Body of pancreas (tissue), 4 donors: ENCODE data around the gene TAS2R39. TPM values are rescaled to one million over a fixed set of nuclear protein-coding genes. Genes with fewer than 3 reads are reported as not detected.
"Not testable (repeated sequence)": the region's sequence is repeated elsewhere in the genome, so short reads cannot be mapped to it uniquely, and the experiment has no call there.

Source experiments
- ATAC-seq: fragments of 150-250 bp; one replicate; pipeline ENCODE4 v1.9.1; 2016
- DNase-seq, 4 donors: peaks; one replicate each; pipeline ENCODE4 v3.0.0-alpha.2; 2019
- H3K27ac ChIP-seq, 4 donors: fragments of 200-600 bp; sonication (generic); 1 replicate in 3 of 4; 2 replicates in 1 of 4; pipeline versions ENCODE4 v1.5.1 to v1.6.1; 2016 to 2019; ENCODE audit warnings: mild to moderate bottlenecking in 1 of 4, mixed read lengths in 1 of 4, moderate library complexity in 1 of 4
- H3K27me3 ChIP-seq, 2 donors: fragments of 200-600 bp; sonication (generic); one replicate each; pipeline ENCODE4 v1.6.0; 2016; ENCODE audit warnings: mild to moderate bottlenecking in 1 of 2
- H3K36me3 ChIP-seq, 2 donors: fragments of 200-600 bp; sonication (generic); replicated peaks in 1 of 2; 2 replicates each; pipeline ENCODE4 v1.5.1; 2016; ENCODE audit warnings: low read depth in 2 of 2; ENCODE audit not compliant: insufficient read depth in 1 of 2
- H3K4me1 ChIP-seq: fragments of 200-600 bp; sonication (generic); one replicate; pipeline ENCODE4 v1.6.0; 2016
- H3K4me3 ChIP-seq, 2 donors: fragments of 200-600 bp; sonication (generic); 1 replicate in 1 of 2; 2 replicates in 1 of 2; pipeline ENCODE4 v1.5.1; 2016 to 2019
- H3K9me3 ChIP-seq, 3 donors: fragments of 200-600 bp; sonication (generic); 1 replicate in 2 of 3; 2 replicates in 1 of 3; pipeline ENCODE4 v1.5.1; 2016
- POLR2A ChIP-seq, 3 donors: fragments of 450-650 bp; IDR thresholded peaks; one replicate each; pipeline ENCODE4 v1.6.1; 2016; ENCODE audit warnings: antibody characterized with exemption in 3 of 3, mild to moderate bottlenecking in 2 of 3
- WGBS, 2 donors: methylation state at CpG; one replicate each; pipeline ENCODE4 v1.1.5; 2017; 5-methylcytosine and 5-hydroxymethylcytosine counted together
- intact Hi-C: fragments of 100-400 bp; cut with DNase I; formaldehyde crosslinking; loops from one replicate; pipeline ENCODE4 v1.15.1; 2023
- total RNA-seq, 2 donors: library from RNA; depleted of rRNA; stranded (reverse); fragments of >200 nt; gene quantifications; one replicate each; pipeline ENCODE4 v1.1.0, GENCODE V29; 2016
- TF ChIP-seq, protein P1 (sequence below), 7 experiments: fragments of 450-650 bp in 4 of 7; fragments of 200-600 bp in 3 of 7; sonication (generic) in 3 of 7; IDR thresholded peaks; one replicate each; pipeline ENCODE4 v1.5.1; 2016 to 2019; ENCODE audit warnings: antibody characterized with exemption in 7 of 7

Gene TAS2R39
- total RNA-seq, 2 donors from 2014 or later: not detected

DNA sequence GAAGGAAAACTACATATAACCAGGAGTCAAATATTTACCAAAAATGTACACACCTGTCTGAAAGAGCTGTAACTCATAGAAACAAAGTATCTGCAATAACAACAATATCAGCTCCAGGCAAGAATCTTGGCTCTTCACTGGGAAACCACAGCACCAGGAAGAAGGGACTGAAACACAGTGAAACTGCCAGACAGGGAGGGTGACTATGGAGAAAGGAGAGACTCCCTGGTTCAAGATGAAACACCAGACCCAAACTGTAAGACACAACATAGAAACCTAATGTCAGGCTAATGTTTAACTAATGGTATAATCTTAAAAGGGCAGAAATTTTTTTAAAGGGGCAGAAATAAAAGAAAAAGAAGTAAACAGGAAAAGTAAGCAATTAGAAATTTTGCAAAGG, 11.5 kb upstream of the TAS2R39 start:
- DNase-seq (peak in 1 of 4 donors; percentile 7), ATAC-seq (peak; percentile 47)
- Histone ChIP-seq H3K4me3 (no peak overlapping the region), H3K9me3 (no peaks in the 10 kb centered on the region), H3K27me3 (no peaks in the 10 kb centered on the region), H3K27ac (peak overlapping the region in 1 of 4 donors; percentile 39), H3K4me1 (peaks cover 17% of the 10 kb centered on the region), H3K36me3 (no peaks in the 10 kb centered on the region)
- intact Hi-C loops: no loop called here
- TF ChIP-seq, protein P1, sequence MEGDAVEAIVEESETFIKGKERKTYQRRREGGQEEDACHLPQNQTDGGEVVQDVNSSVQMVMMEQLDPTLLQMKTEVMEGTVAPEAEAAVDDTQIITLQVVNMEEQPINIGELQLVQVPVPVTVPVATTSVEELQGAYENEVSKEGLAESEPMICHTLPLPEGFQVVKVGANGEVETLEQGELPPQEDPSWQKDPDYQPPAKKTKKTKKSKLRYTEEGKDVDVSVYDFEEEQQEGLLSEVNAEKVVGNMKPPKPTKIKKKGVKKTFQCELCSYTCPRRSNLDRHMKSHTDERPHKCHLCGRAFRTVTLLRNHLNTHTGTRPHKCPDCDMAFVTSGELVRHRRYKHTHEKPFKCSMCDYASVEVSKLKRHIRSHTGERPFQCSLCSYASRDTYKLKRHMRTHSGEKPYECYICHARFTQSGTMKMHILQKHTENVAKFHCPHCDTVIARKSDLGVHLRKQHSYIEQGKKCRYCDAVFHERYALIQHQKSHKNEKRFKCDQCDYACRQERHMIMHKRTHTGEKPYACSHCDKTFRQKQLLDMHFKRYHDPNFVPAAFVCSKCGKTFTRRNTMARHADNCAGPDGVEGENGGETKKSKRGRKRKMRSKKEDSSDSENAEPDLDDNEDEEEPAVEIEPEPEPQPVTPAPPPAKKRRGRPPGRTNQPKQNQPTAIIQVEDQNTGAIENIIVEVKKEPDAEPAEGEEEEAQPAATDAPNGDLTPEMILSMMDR (IDR thresholded peaks at IDR 0.05): no peak
- TF ChIP-seq POLR2A (IDR thresholded peaks at IDR 0.05): no peak

DNA sequence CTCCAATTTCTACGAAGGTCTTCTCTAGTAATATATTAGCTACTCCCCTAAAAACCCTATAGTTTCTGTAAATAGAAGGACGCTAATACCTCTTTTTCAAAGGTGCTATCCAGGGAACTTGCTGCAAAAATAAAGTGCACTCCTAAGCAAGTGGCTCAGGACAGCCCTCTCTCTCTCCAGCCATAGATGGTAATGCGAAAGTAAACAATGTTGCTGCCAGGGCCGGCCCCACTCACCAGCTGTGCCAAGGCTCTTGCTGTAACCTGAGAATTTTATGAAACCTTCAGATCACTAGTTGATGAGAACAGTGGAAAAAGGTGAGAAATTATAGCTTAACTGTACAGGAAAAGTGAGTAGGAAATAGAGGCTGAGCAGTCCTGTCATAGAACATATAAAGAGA, 10.9 kb upstream of the TAS2R39 start:
- no peaks in the 10 kb centered on the region for H3K9me3 ChIP-seq
- no peaks in the 10 kb centered on the region for H3K36me3 ChIP-seq
- H3K27ac ChIP-seq: peak overlapping the region in 1 of 4 donors; percentile 39
- WGBS, 2 donors: 6 to 18% methylated on average over 4 of the region's 4 CpGs
- DNase-seq: peak; percentile 79 to 90 (median 86)
- intact Hi-C loops: no loop called here
- no peak for TF ChIP-seq POLR2A (IDR thresholded peaks at IDR 0.05)
- TF ChIP-seq, protein P1 (IDR thresholded peaks at IDR 0.05): no peak
- H3K4me1 ChIP-seq: peaks cover 17% of the 10 kb centered on the region
- H3K4me3 ChIP-seq: no peak overlapping the region
- H3K27me3 ChIP-seq: no peaks in the 10 kb centered on the region
- peak; percentile 96 for ATAC-seq

- intact Hi-C loops: no loop called here
Measured at GRCh38 chr7:143176128-143176527, 7.1 kb upstream of the TAS2R39 start.

GRCh38 chr7:143177374-143178119, 5.7 kb upstream of the TAS2R39 start:
- H3K27me3 ChIP-seq: no peaks in the 10 kb centered on the region
- peaks cover 0 to 6% (median 0%) of the 10 kb centered on the region in 3 donors for H3K9me3 ChIP-seq
- no peak for TF ChIP-seq POLR2A (IDR thresholded peaks at IDR 0.05)
- TF ChIP-seq, protein P1 (IDR thresholded peaks at IDR 0.05): no peak
- ATAC-seq (no peak), DNase-seq (no peak)
- no peak overlapping the region for H3K4me3 ChIP-seq
- intact Hi-C loops: no loop called here
- no peaks in the 10 kb centered on the region for H3K36me3 ChIP-seq
- H3K27ac ChIP-seq: no peak overlapping the region
- 82 to 85% methylated on average over 2 of the region's 2 CpGs for WGBS, 2 donors
- peaks cover 5% of the 10 kb centered on the region for H3K4me1 ChIP-seq

More at GRCh38 chr7:143176128-143176527, 7.1 kb upstream of the TAS2R39 start:
- TF ChIP-seq, protein P1 (IDR thresholded peaks at IDR 0.05): no peak
- no peak for TF ChIP-seq POLR2A (IDR thresholded peaks at IDR 0.05)
- no peaks in the 10 kb centered on the region for H3K27me3 ChIP-seq
- peaks cover 17% of the 10 kb centered on the region for H3K4me1 ChIP-seq
- DNase-seq: no peak
- WGBS, 2 donors: 94 to 99% methylated on average over 5 of the region's 5 CpGs
- peaks cover 0 to 6% (median 0%) of the 10 kb centered on the region in 3 donors for H3K9me3 ChIP-seq
- no peaks in the 10 kb centered on the region for H3K36me3 ChIP-seq
- ATAC-seq: no peak
- no peak overlapping the region for H3K4me3 ChIP-seq
- H3K27ac ChIP-seq: no peak overlapping the region

- H3K27me3 ChIP-seq, H3K36me3 ChIP-seq, intact Hi-C loops, H3K4me3 ChIP-seq, H3K9me3 ChIP-seq, ATAC-seq, H3K27ac ChIP-seq, H3K4me1 ChIP-seq, DNase-seq: not testable (repeated sequence)
- 87 to 89% methylated on average over 4 of the region's 4 CpGs for WGBS, 2 donors
Measured at GRCh38 chr7:143180771-143181170, 2.4 kb upstream of the TAS2R39 start.
